HL-60 (cell line): ENCODE results near the gene CHD2.

Source experiments
- DNase-seq, 2 experiments: peaks; one replicate each; pipeline ENCODE4 v3.0.0-alpha.2; 2010 to 2020; ENCODE audit warnings: low read depth in 1 of 2, low spot score in 1 of 2
- H3K27ac ChIP-seq: fragments of 250-450 bp; sonication (Bioruptor Pico); replicated peaks from 2 replicates; pipeline ENCODE4 v1.5.1; 2020; ENCODE audit warnings: mild to moderate bottlenecking, moderate library complexity
- H3K27me3 ChIP-seq: fragments of 250-450 bp; sonication (Bioruptor Pico); 2 replicates; pipeline ENCODE4 v1.5.1; 2021; ENCODE audit warnings: mild to moderate bottlenecking, moderate library complexity; ENCODE audit not compliant: insufficient read depth, poor library complexity, severe bottlenecking
- H3K4me3 ChIP-seq: replicated peaks from 2 replicates; pipeline ENCODE4 v1.5.1; 2011; ENCODE audit warnings: mild to moderate bottlenecking, control low read depth, low read length; ENCODE audit not compliant: insufficient read depth
- GABPA ChIP-seq: IDR thresholded peaks from 2 replicates; pipeline ENCODE4 v1.6.1; 2012; ENCODE audit warnings: low read depth
- POLR2AphosphoS5 ChIP-seq: IDR thresholded peaks from 2 replicates; pipeline ENCODE4 v1.6.1; 2012; ENCODE audit warnings: low read depth
- REST ChIP-seq: IDR thresholded peaks from 2 replicates; pipeline ENCODE4 v1.6.1; 2012; ENCODE audit warnings: low read depth; ENCODE audit not compliant: insufficient replicate concordance
- SPI1 ChIP-seq: IDR thresholded peaks from 2 replicates; pipeline ENCODE4 v1.6.1; 2012; ENCODE audit warnings: low read depth, mild to moderate bottlenecking, borderline replicate concordance
- TF ChIP-seq, protein P1 (sequence below): IDR thresholded peaks from one replicate; pipeline ENCODE4 v1.5.1; 2011; ENCODE audit warnings: low read length, control low read depth, inconsistent platforms; ENCODE audit not compliant: insufficient read depth

Gene CHD2

DNA sequence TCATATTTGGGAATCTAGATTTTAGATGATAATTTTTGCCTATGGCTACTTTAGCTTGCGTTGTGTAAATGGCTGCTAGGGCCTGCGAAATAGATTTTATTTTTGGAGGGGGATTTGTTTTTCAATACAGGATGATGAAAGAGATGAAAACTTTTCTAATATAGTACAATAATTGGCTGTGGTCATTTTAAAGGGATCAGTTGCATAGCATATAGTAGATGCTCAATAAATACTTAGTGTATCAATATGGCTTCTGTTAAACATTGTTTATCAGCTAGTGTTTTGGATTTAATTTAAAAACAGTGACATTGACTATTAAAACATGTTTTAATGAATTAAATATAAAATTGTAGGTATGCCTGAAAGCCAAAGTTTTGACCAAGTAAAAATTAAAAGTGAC is 6.9 kb upstream of the CHD2 start:
- Histone ChIP-seq H3K27ac (no peak overlapping the region), H3K27me3 (no peaks in the 10 kb centered on the region), H3K4me3 (no peak overlapping the region)
- no peak for DNase-seq
- TF ChIP-seq REST: no peak
- TF ChIP-seq GABPA: no peak
- TF ChIP-seq SPI1: no peak
- no peak for TF ChIP-seq POLR2AphosphoS5

GRCh38 chr15:92896561-92896960 is 3.6 kb upstream of the CHD2 start:
- TF ChIP-seq REST (no peak), SPI1 (no peak), POLR2AphosphoS5 (no peak), GABPA (no peak)
- TF ChIP-seq, protein P1, sequence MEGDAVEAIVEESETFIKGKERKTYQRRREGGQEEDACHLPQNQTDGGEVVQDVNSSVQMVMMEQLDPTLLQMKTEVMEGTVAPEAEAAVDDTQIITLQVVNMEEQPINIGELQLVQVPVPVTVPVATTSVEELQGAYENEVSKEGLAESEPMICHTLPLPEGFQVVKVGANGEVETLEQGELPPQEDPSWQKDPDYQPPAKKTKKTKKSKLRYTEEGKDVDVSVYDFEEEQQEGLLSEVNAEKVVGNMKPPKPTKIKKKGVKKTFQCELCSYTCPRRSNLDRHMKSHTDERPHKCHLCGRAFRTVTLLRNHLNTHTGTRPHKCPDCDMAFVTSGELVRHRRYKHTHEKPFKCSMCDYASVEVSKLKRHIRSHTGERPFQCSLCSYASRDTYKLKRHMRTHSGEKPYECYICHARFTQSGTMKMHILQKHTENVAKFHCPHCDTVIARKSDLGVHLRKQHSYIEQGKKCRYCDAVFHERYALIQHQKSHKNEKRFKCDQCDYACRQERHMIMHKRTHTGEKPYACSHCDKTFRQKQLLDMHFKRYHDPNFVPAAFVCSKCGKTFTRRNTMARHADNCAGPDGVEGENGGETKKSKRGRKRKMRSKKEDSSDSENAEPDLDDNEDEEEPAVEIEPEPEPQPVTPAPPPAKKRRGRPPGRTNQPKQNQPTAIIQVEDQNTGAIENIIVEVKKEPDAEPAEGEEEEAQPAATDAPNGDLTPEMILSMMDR: no peak
- DNase-seq: no peak
- H3K4me3 ChIP-seq: no peak overlapping the region
- no peak overlapping the region for H3K27ac ChIP-seq
- H3K27me3 ChIP-seq: no peaks in the 10 kb centered on the region

DNA sequence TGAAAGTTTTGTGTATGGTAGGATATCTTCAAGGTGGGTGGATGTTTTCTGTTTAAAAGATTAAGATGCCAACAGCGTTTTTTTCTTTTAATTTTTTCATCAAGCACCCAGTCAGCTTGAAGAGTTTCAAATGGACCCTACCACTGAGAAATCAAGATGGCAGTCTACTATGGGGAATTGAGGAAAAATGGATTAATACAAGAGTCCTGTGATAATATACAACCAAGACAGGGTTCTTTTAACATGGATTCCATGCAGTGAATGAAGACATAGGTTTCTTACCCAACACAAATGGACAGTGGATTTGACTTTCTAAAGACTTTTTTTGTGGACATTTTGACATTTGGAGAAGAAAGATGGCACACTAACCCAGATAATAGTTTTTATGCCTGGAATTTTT is 2.5 kb upstream of the CHD2 start:
- Histone ChIP-seq H3K4me3 (no peak overlapping the region), H3K27ac (no peak overlapping the region), H3K27me3 (no peaks in the 10 kb centered on the region)
- no peak for TF ChIP-seq REST
- no peak for TF ChIP-seq GABPA
- TF ChIP-seq, protein P1: no peak
- no peak for TF ChIP-seq SPI1
- TF ChIP-seq POLR2AphosphoS5: no peak
- DNase-seq: no peak
